ENCODE data around the gene GABRA6.
"Not testable (repeated sequence)": the region's sequence is repeated elsewhere in the genome, so short reads cannot be mapped to it uniquely, and the experiment has no call there.

The GABRA6 gene

DNA sequence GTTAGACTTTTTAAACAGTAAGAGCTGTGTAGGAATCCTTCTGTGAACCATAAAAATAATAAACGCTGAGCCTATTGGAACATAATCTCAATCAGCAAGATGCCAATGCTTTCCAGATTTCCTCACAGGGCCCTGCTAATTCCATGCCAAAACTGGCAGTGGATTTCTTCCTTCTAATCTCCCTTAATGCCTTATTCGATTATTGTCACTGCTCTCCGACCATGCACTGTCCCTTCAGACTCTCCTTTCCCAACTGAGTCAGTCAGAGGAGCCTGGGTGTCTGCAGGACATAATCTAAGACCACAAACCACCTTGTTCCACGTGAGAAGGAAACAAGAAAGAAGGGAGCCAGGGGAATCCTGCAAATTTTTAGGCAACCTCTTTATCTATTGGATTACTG is at the start of gene GABRA6:
GABRA6 (plus strand) TSS at position 261 of the 400 bp plus-strand sequence. CDS start 269 bp downstream, outside the sequence.
- DNase-seq = no peak

DNA sequence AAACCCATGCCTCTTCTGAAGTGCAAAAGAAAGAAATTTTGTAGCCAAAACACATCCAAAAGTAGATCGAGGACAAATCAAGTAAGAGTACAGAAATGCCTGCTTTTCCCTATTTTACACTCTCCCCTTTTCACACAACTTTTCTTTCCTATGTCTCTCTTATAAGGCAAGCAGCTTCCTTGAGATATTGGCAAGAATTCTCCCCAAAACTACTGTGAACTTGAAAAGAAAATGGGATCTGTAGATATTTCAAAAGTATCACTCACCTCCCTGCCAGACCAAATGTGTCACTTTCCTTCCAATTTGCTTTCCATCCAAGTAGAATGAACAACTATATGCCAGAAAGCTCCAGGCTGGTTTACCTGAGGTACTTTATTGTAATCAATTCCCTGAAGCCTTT is 47.9 kb upstream of the GABRA6 start:
- DNase-seq = no peak

DNA sequence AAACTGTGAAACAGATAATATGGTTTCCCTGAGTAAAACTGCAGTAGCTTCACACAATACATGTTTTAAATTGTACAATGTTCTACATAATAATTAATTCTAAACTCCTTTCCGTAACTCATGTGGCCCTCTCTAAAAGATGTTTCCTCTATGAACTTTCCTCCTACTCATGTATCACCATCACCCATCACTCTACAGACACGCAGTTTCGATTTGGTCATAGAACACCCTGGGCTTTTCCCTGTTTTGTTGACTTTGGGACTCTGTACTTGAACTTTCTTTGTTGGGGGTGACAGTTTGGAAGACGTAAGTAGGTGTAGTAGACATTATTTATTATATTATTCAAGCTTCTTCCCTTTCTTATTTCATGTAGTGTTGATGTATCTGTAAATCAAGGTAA is 44.1 kb upstream of the GABRA6 start:
- no peak for DNase-seq

DNA sequence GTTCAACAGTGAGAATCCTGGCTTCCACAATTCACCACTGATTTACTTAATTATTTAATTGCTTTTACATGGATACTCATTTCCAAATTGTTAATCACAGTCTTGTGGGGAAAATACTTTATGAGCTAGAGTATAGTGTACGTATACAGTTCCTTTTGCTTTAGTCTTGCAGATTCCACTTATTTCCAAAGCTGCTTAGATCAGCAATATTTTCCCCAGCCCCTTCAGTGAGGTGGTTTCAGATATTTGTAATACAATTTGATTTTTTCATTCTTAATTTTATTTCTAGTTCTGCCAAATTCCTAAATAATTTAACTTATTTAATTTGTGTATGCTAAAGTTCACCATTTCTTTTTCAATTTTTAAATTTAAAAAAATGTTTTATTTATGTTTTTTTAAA is 40.3 kb upstream of the GABRA6 start:
- DNase-seq = no peak

DNA sequence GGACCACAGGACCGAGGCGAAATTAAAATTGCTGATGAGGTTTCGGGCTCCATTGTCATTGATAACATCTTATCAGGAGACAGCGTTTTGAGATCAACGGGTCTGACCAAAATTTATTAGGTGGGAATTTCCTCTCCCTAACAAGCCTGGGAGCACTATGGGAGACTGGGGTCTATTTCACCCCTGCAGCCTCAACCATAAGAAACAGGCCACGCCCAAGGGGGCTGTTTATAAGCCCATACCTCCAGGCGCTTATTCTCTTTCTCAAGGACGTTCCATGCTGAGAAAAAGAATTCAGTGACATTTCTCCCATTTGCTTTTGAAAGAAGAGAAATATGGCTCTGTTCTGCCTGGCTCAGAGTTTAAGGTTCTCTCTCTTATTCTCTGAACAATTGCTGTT is 33.6 kb upstream of the GABRA6 start:
- not testable (repeated sequence) for DNase-seq

DNA sequence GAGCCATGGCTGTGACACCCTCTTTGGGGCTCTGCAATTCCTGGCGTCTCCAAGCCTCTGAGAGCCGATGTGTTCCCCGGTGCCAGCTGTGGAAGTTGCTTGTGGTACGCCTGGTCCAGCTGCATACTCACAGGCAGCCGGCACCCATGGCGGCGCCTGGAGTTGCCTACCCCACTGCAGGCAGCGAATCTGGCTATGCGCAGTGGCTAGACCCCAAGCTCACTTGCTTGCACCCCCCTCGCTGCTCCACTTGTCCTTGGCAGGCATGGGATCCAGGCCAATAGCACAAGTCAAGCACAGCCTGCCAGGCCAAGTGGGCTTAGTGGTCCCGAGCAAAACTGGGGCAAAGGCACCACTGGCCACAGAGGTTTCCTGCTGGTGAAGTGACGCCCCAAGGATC is 24.7 kb upstream of the GABRA6 start:
- DNase-seq = no peak

DNA sequence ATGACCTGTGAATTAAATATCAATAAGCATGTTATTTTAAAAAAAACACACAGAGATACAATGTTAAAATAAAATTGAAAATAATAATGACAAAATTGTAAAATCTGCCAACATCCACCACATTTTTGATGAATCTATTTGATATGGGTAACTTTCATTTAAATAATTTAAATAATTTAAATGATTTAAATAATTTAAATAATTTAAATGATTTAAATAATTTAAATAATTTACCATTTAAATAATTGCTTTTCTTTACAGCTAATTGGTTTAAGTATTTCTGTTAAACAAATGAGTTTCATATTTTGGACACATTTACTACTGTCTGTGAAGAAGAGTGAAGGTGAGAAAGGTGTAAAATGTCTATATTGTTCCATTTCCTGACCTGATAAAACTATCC is 22.1 kb upstream of the GABRA6 start:
- DNase-seq = no peak

DNA sequence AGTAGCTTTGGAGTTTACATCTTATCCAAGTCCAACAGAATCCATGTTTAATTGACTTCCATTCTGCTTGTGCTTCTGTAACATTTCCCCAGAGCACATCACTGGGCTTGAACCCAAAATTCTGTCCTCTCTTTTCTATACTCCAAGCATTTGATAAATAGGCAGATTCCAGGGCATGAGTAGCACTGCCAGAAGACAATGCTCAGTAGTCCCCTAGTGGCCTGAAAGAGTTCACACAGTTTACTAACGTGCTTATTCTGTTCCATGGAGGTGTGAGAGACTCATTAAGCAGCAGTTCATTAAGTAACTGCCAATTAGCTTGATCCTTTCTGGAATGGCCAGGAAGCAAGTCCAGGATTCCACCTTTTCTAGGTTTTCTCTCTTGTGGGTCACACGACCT is 9.4 kb upstream of the GABRA6 start:
- DNase-seq = no peak

DNA sequence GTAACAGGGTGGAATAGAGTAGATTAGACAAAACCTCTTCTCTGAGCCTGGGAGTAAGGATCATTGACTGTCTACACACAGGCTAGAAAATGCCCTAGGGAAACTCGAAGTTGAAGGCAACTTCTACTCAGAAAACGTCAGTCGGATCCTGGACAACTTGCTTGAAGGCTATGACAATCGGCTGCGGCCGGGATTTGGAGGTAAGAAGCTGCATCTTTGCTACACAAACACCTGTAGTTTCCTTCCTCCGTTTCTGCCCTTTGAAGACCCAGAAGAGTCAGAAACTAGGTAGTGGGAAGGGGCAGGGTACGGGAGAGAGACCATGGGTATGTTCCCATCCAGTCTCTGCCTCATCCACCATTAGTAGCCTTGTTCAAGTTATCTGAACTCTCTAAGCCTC is 628 bp downstream of the GABRA6 start:
- no peak for DNase-seq

DNA sequence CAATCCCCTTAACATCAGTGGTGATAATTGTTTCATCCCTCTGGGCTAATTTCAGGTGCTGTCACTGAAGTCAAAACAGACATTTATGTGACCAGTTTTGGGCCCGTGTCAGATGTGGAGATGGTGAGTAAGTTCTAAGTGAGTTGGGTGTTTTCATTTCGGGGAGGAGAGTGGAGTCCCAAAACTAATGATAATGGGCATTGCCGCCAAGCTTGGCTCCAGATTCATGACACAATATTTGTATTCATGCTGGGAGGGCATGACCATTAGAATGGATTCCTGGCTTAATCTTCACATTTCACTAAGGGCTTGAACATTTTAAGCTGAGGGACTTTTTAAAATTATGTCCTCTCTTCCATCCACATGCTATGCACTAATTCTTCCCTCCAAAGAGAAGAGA is 1.4 kb downstream of the GABRA6 start:
- DNase-seq = no peak

DNA sequence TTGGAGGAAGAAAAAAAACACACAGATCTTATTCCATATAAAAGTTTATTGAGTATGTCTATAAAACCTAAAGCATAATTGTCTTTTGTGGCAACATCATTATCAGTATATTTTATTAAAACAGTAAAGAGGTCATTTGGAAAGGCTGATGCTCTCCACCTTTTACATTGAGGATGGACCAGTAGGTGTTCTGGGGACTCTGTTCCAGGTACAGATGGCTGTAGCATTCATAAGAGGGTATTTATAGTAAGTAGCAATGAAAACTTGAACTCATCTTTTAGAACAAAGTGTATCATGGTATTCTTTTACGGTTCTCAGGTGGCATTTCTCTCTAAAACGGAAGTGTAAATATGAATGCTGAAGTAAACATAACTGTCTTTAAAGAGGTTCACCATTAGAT is 1.8 kb downstream of the GABRA6 start:
- DNase-seq = no peak

DNA sequence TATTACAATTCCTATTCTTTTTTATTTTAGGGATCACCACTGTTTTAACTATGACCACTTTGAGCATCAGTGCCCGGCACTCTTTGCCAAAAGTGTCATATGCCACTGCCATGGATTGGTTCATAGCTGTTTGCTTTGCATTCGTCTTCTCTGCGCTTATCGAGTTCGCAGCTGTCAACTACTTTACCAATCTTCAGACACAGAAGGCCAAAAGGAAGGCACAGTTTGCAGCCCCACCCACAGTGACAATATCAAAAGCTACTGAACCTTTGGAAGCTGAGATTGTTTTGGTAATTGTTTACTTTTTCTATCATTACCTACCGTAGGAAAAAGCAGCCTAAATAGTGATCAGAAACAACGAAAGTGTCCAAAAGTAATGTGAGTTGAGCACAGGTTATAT is 6.4 kb downstream of the GABRA6 start:
- DNase-seq = no peak

DNA sequence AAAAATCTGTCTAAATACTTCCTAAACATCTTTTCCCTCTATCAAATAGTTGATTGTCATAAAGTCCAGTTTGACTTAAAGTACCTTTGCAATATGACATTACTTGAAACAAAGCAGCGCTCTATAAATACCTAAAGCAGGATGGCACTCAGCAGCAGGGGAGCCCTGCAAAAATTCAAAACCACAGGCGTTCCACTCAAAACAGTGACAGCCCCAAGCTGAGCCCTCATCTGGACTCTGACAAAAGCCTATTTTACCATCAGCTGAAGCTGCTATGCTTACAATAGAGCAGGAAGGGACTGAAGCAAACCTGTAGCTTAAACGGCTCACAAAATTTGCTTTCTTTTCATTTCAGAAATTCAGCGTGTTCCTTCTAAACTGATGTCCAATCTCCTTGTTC is 11.5 kb downstream of the GABRA6 start:
- DNase-seq = no peak

DNA sequence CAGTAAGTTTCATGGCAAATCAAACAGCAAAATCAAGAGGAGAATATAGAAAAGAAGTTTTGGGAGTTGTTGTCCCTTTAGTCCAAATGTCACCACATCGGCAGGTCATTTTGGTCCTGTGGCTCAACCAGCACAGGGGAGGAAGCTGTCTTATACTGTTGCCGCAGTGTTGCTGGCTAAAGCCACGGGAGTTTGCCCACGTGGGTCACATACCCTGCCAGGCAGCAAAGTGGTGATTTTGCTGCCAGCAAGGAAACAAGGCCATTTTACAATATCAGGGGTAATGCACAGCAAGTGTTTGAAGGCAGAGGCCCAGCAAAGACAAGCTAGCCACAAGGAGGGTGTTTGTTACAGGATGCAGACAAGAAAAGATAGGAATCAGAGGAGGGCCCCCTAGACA is 14.5 kb downstream of the GABRA6 start:
- no peak for DNase-seq

DNA sequence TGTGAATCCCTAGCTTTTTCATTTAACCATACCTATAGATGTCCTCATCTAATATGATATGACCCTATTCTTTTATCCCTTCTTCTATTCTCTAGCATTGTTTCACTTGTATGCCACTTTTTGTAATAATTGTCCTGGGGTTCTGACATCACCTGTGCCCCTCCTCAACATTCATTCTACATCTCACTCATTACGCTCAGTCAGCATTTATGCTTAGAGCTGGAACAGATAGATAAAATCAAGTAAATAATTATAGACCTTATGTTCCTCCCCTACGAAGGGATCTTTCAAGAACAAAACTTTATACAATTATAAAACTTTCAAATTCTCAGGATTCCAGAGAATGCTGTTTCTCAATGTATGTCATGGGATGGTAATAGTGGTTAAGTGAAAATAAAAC is 18.0 kb downstream of the GABRA6 start:
- DNase-seq = no peak

DNA sequence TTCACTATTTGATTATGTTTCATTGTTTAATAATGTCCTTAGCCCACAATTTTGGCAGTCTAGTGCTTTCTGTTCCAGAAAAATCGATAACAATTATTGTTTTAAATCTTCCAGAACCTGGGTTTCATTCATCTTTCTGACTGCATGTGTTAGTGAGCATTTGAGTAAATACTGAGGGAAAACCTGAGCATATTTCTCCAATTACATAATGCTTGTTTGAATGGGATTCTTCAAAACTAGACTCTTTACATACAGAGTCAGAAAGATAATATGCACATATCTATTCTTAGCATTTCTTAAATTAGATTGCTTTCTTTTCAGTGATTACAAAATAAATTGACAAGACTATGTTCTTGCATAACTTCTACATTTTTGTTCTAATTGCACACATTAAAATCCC is 21.9 kb downstream of the GABRA6 start:
- DNase-seq = no peak

DNA sequence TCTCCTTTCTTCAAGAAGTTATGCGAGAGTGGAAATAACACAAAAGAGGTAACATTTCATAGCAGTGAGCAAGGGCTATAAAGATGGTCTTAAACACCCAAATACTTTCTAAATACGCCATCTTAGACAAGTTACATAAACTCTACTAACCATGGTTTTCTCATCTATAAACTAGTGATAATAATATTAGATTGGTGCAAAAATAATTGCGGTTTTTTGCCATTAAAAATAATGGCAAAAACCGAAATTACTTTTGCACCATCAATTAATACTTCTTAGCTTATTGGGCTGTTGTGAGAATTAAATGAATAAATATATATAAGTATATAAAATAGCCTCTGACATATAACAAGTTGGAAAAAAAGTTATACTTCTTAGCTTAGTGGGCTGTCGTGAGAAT is 23.7 kb downstream of the GABRA6 start:
- no peak for DNase-seq

DNA sequence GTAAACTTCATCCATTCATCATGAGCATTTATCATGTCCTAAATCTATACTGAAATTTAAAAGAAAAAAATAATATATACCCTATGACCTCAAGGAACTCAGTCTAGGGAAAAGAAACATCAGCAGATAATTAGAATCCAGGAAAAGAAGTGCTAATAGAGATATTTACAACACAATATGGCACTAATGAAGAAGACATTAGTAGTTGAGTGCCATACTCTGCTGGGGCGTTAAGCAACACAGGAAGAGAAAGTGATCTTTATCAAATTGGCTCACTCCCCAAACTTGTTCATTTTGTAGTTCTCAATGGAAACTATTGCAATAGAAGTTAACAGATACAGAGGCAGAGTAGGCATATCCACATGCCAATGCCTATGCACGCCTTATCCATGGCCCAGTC is 27.5 kb downstream of the GABRA6 start:
- no peak for DNase-seq

DNA sequence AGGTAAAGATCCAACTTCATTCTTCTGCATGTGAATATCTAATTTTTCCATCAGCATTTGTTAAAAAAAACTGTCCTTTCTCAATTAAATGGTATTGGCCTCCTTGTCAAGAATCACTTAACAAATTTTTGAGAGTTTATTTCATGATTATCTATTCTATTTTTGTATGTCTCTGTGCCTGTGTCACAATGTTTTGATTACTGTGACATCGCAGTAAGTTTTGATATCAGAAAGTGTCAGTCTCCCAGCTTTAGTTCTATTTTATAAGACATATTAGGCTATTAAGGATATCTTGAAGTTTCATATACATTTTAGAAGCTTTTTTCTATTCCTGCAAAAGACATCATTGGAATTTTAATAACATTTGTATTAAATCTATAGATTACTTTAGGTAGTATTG is 33.6 kb downstream of the GABRA6 start:
- no peak for DNase-seq

DNA sequence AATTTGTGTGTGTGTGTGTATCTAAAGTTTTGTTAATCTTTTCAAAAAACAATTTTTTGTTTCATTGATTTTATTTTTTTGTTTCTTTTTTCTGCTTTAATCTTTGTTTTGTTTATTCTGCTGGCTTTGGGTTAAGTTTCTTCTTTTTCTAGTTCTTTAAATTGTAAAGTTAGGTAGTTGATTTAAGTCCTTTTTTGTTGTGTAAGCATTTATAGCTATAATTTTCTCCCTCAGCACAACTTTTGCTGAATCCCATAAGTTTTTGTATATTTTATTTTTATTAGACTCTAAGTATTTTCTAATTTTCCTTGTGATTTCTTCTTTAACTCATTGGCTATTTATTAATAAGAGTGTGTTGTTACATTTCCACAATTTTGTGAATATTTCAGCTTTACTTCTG is 34.9 kb downstream of the GABRA6 start:
- no peak for DNase-seq

DNA sequence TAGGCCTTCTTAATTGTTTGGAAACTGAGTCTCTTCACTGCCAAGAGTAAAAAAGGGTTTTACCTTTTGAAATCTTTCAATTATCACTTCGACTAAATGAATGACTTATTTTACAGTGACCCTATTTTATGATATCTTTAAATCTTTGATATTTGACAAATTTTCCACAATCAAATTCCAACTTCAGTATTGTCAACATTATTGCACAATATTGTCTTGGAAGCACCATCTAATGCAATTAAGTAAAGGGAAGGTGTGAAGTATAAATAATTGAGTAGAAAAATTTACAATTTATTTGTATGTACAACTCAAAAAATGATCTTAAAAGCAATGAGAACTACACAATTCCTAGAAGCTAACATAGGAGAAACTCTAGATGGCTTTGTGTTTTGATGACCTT is 49.2 kb downstream of the GABRA6 start:
- DNase-seq = no peak

DNA sequence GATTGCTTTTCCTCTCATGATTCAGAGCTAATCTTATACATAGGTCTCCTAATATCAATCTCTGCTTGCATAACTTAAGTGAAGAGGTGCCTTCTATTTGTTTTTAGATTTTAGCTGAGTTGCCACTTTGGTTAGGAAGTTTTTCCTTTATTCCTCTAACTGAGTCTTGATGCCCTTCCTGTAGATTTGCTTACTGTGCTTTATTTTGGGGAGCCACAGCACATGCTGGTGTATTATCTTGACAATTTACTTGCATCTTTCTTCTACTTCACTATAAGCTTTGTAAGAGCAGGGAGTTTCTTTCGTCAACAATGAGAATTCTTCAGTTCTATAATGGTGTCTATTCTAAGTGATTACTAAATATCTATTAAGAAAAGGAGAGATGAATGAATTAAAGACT is 54.9 kb downstream of the GABRA6 start:
- no peak for DNase-seq

DNA sequence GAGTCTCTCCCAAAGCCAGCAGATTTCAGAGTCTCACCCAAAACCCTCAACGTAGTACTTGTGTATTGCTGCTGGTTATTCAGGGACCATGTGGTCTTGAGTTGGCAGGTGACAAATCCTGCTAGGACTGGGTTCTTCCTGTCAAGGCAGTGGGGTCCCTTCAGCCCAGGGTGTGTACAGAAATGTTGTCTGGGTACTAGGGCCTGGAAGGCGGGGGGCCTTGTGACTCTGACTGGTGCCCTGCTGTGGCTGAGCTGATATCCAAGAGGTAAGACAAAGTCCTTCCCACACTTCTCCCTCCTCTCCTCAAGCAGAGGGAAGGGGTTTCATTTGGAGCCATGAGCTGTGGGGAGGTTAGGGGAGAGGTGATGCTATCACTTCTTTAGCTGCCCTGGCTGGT is 58.8 kb downstream of the GABRA6 start:
- no peak for DNase-seq

DNA sequence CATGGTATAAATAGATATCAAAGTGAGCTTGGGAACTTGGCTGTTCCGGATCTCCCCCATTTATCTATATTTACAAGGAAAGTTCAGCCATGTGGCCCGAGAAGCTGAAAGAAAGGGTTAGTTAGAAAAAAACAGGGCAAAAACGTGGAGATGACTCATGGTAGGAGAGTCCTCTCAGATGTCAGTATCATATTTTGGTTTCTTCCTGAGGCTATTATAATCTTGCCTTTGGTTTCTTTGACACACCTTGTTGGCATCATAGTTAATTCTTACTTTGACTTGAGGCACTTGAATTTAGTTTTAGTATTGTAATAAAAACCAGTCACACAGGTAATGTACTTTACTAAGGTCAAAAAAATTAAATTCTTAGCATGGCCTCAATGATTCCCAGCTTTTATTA is 59.9 kb downstream of the GABRA6 start:
- DNase-seq = no peak

DNA sequence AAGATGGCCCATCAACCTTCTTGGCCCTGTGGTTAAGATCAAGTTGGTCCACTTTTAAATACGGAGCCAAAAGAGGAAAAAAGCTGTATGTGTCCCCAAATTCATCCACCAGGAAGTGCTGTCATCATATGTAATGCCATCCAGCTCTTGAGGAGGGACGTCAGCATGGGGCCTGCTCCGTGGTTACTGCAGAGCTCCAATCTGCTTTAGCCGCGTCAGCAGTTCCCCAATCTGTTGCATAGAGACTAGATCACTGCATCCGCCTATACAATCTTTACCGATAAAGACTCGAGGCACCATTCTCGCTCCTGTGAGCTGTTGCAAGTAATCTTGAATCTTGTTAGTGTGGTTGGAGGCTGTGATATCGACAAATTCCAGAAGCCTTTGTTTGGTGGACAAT is 65.7 kb downstream of the GABRA6 start:
- no peak for DNase-seq
